CD8-positive, alpha-beta memory T cell (primary cell): ENCODE results near the gene JAK3. TPM values are rescaled to one million over a fixed set of nuclear protein-coding genes. Genes with fewer than 3 reads are reported as not detected.

Source experiments
- CTCF ChIA-PET: fragments of 350-600 bp; sonication (Branson Sonifier 250); formaldehyde crosslinking; loops from one replicate; lab custom pipeline; 2021; ENCODE audit warnings: antibody characterized with exemption; lab: Charles Lee
- POLR2A ChIA-PET: fragments of 350-600 bp; sonication (Branson Sonifier 250); formaldehyde crosslinking; loops from one replicate; lab custom pipeline; 2021; ENCODE audit warnings: antibody characterized with exemption; lab: Charles Lee
- DNase-seq, 5 donors: peaks; one replicate each; pipeline versions ENCODE4 v3.0.0 to v3.0.0-alpha.2; 2020 to 2022; ENCODE audit warnings: mixed read lengths in 1 of 5
- H3K27ac ChIP-seq: one replicate; pipeline ENCODE4 v1.7.0; 2013; ENCODE audit warnings: low read depth, mild to moderate bottlenecking, low read length, moderate library complexity
- H3K27me3 ChIP-seq: 2 replicates; pipeline ENCODE4 v1.7.0; 2013; ENCODE audit warnings: low read length, mild to moderate bottlenecking; ENCODE audit not compliant: insufficient read depth, poor library complexity, severe bottlenecking
- H3K36me3 ChIP-seq: 2 replicates; pipeline ENCODE4 v1.7.0; 2013; ENCODE audit warnings: mild to moderate bottlenecking, low read length, moderate library complexity; ENCODE audit not compliant: insufficient read depth
- H3K4me1 ChIP-seq: 2 replicates; pipeline ENCODE4 v1.7.0; 2013; ENCODE audit warnings: mild to moderate bottlenecking, low read length, moderate library complexity; ENCODE audit not compliant: insufficient read depth
- H3K4me3 ChIP-seq: 2 replicates; pipeline ENCODE4 v1.7.0; 2013; ENCODE audit warnings: mild to moderate bottlenecking, low read length
- H3K9me3 ChIP-seq: 2 replicates; pipeline ENCODE4 v1.7.0; 2013; ENCODE audit warnings: mild to moderate bottlenecking, low read length
- H3K27ac Mint-ChIP-seq, 8 donors: one replicate each; pipeline ENCODE4 v1.8.0; 2020 to 2021; ENCODE audit warnings: mixed read lengths in 8 of 8, mild to moderate bottlenecking in 6 of 8, inconsistent platforms in 3 of 8, moderate library complexity in 3 of 8
- H3K27me3 Mint-ChIP-seq, 2 donors: one replicate each; pipeline ENCODE4 v1.8.0; 2020 to 2021; ENCODE audit warnings: mixed read lengths in 2 of 2, mild to moderate bottlenecking in 1 of 2, moderate library complexity in 1 of 2
- H3K36me3 Mint-ChIP-seq, 3 donors: one replicate each; pipeline ENCODE4 v1.8.0; 2020 to 2021; ENCODE audit warnings: mixed read lengths in 3 of 3, inconsistent platforms in 1 of 3, mild to moderate bottlenecking in 1 of 3
- H3K4me1 Mint-ChIP-seq, 3 donors: one replicate each; pipeline ENCODE4 v1.8.0; 2020 to 2021; ENCODE audit warnings: mixed read lengths in 3 of 3, inconsistent platforms in 1 of 3, mild to moderate bottlenecking in 1 of 3
- H3K4me3 Mint-ChIP-seq, 7 donors: one replicate each; pipeline ENCODE4 v1.8.0; 2020 to 2021; ENCODE audit warnings: mixed read lengths in 7 of 7, mild to moderate bottlenecking in 6 of 7, moderate library complexity in 4 of 7, inconsistent platforms in 2 of 7
- H3K9me3 Mint-ChIP-seq, 5 donors: one replicate each; pipeline ENCODE4 v1.8.0; 2020 to 2022; ENCODE audit warnings: mixed read lengths in 5 of 5, mild to moderate bottlenecking in 3 of 5, moderate library complexity in 2 of 5, inconsistent platforms in 1 of 5
- polyA plus RNA-seq: library from polyadenylated mRNA; unstranded; fragments of 300-500 nt; fragmentation: Illumina TruSeq; gene quantifications from one replicate; pipeline ENCODE4 v1.2.3, GENCODE V29; 2021
- total RNA-seq, 2 experiments: library from RNA; stranded (reverse); gene quantifications; one replicate each; pipeline ENCODE4 v1.2.3, GENCODE V29; 2021

JAK3 gene
- total and polyA plus RNA-seq, 3 experiments from 2014 or later = 84.0 to 125 (median 119) TPM

GRCh38 chr19:17824339-17824738 is 23.4 kb downstream of the JAK3 start:
- no peak overlapping the region for H3K4me3 Mint-ChIP-seq
- ChIA-PET CTCF (no interaction called here), POLR2A (no interaction called here)
- Histone ChIP-seq H3K27ac (no peak overlapping the region), H3K36me3 (peaks cover 2% of the 10 kb centered on the region), H3K27me3 (no peaks in the 10 kb centered on the region), H3K9me3 (no peaks in the 10 kb centered on the region), H3K4me3 (no peak overlapping the region), H3K4me1 (no peaks in the 10 kb centered on the region)
- H3K9me3 Mint-ChIP-seq = no peaks in the 10 kb centered on the region
- H3K36me3 Mint-ChIP-seq = peaks cover 0 to 26% (median 4%) of the 10 kb centered on the region in 3 donors
- peaks cover 0 to 4% (median 0%) of the 10 kb centered on the region in 3 donors for H3K4me1 Mint-ChIP-seq
- peaks cover 0 to 2% of the 10 kb centered on the region in 2 donors for H3K27me3 Mint-ChIP-seq
- DNase-seq = no peak
- peak overlapping the region in 3 of 8 donors; percentile 13 to 70 (median 51) for H3K27ac Mint-ChIP-seq

DNA sequence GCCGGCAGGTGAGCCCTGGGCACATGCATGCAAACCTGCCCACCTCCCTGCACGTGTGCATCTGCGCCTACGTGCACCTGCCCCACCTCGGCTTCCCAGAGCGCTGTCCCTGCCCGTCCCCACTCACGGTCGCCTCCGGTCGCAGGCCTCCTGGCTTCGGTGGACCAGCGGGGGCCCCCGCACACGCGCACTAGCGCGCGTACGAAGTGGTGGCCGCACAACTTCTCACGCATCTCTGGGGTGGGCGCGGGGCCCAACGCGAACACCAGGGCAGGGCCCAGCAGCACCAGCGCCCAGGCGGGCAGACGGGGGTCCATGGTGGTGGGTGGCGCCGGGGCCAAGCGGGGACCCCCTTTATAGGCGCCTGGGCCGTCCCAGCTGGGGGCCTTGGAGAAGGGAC is 26.6 kb downstream of the JAK3 start, which contains the start of gene INSL3:
TSS of gene INSL3 (minus strand) at position 330 of the 400 bp plus-strand sequence. CDS start at position 317, 13 bp downstream.
- Mint-ChIP-seq H3K4me1 (no peaks in the 10 kb centered on the region), H3K9me3 (no peaks in the 10 kb centered on the region), H3K36me3 (peaks cover 0 to 6% (median 0%) of the 10 kb centered on the region in 3 donors), H3K27me3 (peaks cover 0 to 2% of the 10 kb centered on the region in 2 donors), H3K27ac (no peak within 1 kb of the TSS), H3K4me3 (peak within 1 kb of the TSS in 1 of 7 donors; percentile 61)
- ChIA-PET CTCF (no interaction called here), POLR2A (no interaction called here)
- H3K36me3 ChIP-seq = no peaks in the 10 kb centered on the region
- H3K27ac ChIP-seq = no peak within 1 kb of the TSS
- H3K27me3 ChIP-seq = no peaks in the 10 kb centered on the region
- H3K4me3 ChIP-seq = no peak within 1 kb of the TSS
- no peaks in the 10 kb centered on the region for H3K9me3 ChIP-seq
- DNase-seq = no peak
- H3K4me1 ChIP-seq = no peaks in the 10 kb centered on the region

DNA sequence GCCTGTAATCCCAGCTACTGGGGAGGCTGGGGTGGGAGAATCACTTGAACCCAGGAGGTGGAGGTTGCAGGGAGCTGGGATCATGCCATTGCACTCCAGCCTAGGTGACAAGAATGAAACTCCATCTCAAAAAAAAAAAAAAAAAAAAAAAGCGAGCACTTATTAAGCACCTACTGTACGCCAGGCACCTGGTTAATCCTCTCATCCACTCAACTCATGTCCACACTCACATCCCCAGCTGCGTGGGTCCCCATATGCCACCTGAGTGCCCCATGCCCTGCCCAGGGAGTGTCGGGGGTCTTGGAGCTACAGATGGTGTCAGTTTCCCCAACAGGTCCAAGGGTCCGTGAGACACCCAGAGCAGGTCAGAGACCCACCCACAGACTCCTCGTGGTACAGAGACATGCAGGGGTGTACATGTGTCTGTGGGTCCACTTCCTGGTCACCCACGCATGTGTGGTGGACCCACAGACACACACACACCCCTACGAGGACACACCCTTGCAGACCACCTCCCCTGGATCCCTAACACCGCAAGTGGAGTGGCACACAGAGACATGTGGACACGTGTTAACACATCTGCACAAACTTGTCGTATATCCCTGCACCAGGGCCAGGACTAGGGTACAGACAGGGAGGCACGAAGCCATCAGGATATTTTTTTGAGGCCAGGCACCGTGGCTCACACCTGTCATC is 30.0 kb downstream of the JAK3 start:
- no peaks in the 10 kb centered on the region for H3K27me3 Mint-ChIP-seq
- H3K27me3 ChIP-seq = no peaks in the 10 kb centered on the region
- no peak overlapping the region for H3K4me3 Mint-ChIP-seq
- no peaks in the 10 kb centered on the region for H3K9me3 ChIP-seq
- no peaks in the 10 kb centered on the region for H3K4me1 Mint-ChIP-seq
- no peak for DNase-seq
- no peaks in the 10 kb centered on the region for H3K4me1 ChIP-seq
- CTCF ChIA-PET = interaction anchor here (0.7 kb wide), 1 partner anchor 230 kb away, joined by 3 read pairs; no protein-coding TSS in a partner anchor
- POLR2A ChIA-PET = interaction anchor here (0.7 kb wide), 1 partner anchor 1426 kb away, joined by 3 read pairs; no protein-coding TSS in a partner anchor
- peak overlapping the region in 2 of 8 donors; percentile 41 to 89 for H3K27ac Mint-ChIP-seq
- no peak overlapping the region for H3K27ac ChIP-seq
- no peak overlapping the region for H3K4me3 ChIP-seq
- no peaks in the 10 kb centered on the region for H3K36me3 ChIP-seq
- H3K9me3 Mint-ChIP-seq = no peaks in the 10 kb centered on the region
- H3K36me3 Mint-ChIP-seq = no peaks in the 10 kb centered on the region

- POLR2A ChIA-PET = no interaction called here
- Mint-ChIP-seq H3K4me3 (no peak overlapping the region), H3K27me3 (peaks cover 2 to 5% of the 10 kb centered on the region in 2 donors), H3K9me3 (no peaks in the 10 kb centered on the region), H3K4me1 (peaks cover 4 to 11% (median 9%) of the 10 kb centered on the region in 3 donors), H3K27ac (peak overlapping the region in 1 of 8 donors; percentile 36), H3K36me3 (no peaks in the 10 kb centered on the region)
- peaks cover 11% of the 10 kb centered on the region for H3K4me1 ChIP-seq
- H3K27me3 ChIP-seq = peaks cover 3% of the 10 kb centered on the region
- no peak for DNase-seq
- H3K9me3 ChIP-seq = no peaks in the 10 kb centered on the region
- no peaks in the 10 kb centered on the region for H3K36me3 ChIP-seq
- no peak overlapping the region for H3K4me3 ChIP-seq
- CTCF ChIA-PET = no interaction called here
- no peak overlapping the region for H3K27ac ChIP-seq
Measured at GRCh38 chr19:17812099-17812498, 35.7 kb downstream of the JAK3 start.

DNA sequence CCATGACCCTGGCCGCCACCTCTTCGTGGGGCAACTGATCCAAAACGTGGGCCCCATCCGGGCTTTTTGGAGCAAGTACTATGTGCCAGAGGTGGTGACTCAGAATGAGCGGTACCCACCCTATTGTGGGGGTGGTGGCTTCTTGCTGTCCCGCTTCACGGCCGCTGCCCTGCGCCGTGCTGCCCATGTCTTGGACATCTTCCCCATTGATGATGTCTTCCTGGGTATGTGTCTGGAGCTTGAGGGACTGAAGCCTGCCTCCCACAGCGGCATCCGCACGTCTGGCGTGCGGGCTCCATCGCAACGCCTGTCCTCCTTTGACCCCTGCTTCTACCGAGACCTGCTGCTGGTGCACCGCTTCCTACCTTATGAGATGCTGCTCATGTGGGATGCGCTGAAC is 36.1 kb downstream of the JAK3 start:
- peaks cover 4 to 12% (median 11%) of the 10 kb centered on the region in 3 donors for H3K4me1 Mint-ChIP-seq
- POLR2A ChIA-PET = no interaction called here
- H3K36me3 Mint-ChIP-seq = no peaks in the 10 kb centered on the region
- no peak overlapping the region for H3K4me3 Mint-ChIP-seq
- DNase-seq = no peak
- Histone ChIP-seq H3K9me3 (no peaks in the 10 kb centered on the region), H3K27ac (no peak overlapping the region), H3K27me3 (peaks cover 3% of the 10 kb centered on the region), H3K36me3 (no peaks in the 10 kb centered on the region), H3K4me1 (peaks cover 11% of the 10 kb centered on the region), H3K4me3 (no peak overlapping the region)
- H3K27ac Mint-ChIP-seq = peak overlapping the region in 1 of 8 donors; percentile 36
- CTCF ChIA-PET = no interaction called here
- H3K27me3 Mint-ChIP-seq = peaks cover 2 to 5% of the 10 kb centered on the region in 2 donors
- no peaks in the 10 kb centered on the region for H3K9me3 Mint-ChIP-seq

- ChIA-PET POLR2A (no interaction called here), CTCF (no interaction called here)
- DNase-seq = no peak
- Histone ChIP-seq H3K9me3 (no peaks in the 10 kb centered on the region), H3K4me1 (peaks cover 11% of the 10 kb centered on the region), H3K4me3 (no peak overlapping the region), H3K27ac (no peak overlapping the region), H3K27me3 (peaks cover 3% of the 10 kb centered on the region), H3K36me3 (no peaks in the 10 kb centered on the region)
- Mint-ChIP-seq H3K4me1 (peaks cover 4 to 12% (median 11%) of the 10 kb centered on the region in 3 donors), H3K27me3 (peaks cover 2 to 5% of the 10 kb centered on the region in 2 donors), H3K36me3 (no peaks in the 10 kb centered on the region), H3K27ac (no peak overlapping the region), H3K9me3 (no peaks in the 10 kb centered on the region), H3K4me3 (no peak overlapping the region)
Measured at GRCh38 chr19:17811103-17811502, 36.7 kb downstream of the JAK3 start.

DNA sequence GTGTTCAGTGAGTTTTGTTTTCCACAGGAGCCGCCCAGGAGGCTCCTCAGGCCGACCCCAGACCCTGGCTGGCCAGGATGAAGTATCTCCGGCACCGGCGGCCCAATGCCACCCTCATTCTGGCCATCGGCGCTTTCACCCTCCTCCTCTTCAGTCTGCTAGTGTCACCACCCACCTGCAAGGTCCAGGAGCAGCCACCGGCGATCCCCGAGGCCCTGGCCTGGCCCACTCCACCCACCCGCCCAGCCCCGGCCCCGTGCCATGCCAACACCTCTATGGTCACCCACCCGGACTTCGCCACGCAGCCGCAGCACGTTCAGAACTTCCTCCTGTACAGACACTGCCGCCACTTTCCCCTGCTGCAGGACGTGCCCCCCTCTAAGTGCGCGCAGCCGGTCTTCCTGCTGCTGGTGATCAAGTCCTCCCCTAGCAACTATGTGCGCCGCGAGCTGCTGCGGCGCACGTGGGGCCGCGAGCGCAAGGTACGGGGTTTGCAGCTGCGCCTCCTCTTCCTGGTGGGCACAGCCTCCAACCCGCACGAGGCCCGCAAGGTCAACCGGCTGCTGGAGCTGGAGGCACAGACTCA is 40.0 kb downstream of the JAK3 start:
- H3K27ac ChIP-seq = no peak overlapping the region
- ChIA-PET POLR2A (interaction anchor here (0.9 kb wide), 1 partner anchor 52 kb away, joined by 3 read pairs; the partner anchor contains the start of gene RPL18A), CTCF (no interaction called here)
- H3K4me3 ChIP-seq = no peak overlapping the region
- H3K36me3 ChIP-seq = no peaks in the 10 kb centered on the region
- peaks cover 20 to 36% (median 33%) of the 10 kb centered on the region in 3 donors for H3K4me1 Mint-ChIP-seq
- no peaks in the 10 kb centered on the region for H3K36me3 Mint-ChIP-seq
- H3K27me3 Mint-ChIP-seq = peaks cover 5% of the 10 kb centered on the region in 2 donors
- H3K9me3 Mint-ChIP-seq = no peaks in the 10 kb centered on the region
- peak overlapping the region in 3 of 8 donors; percentile 43 to 83 (median 65) for H3K27ac Mint-ChIP-seq
- H3K27me3 ChIP-seq = peaks cover 3% of the 10 kb centered on the region
- H3K4me1 ChIP-seq = peaks cover 24% of the 10 kb centered on the region
- peak in 3 of 5 donors; percentile 14 to 53 (median 50) for DNase-seq
- no peaks in the 10 kb centered on the region for H3K9me3 ChIP-seq
- peak overlapping the region in 6 of 7 donors; percentile 43 to 91 (median 75) for H3K4me3 Mint-ChIP-seq

DNA sequence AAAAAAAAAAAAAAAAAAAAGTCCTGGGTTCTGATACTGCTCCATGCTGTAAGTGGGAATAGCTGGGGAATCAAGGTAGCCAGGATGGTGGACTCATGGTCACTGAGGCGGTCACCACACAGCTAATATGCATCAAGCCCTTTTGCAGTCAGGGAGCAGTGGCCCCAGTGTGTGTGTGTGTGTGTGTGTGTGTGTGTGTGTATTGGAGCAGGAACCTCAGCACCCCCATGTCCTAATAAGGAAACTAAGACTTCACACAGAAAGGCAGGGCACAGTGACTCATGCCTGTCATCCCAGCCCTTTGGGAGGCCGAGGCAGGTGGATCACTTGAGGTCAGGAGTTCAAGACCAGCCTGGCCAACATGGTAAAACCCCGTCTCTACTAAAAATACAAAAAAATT is 40.8 kb downstream of the JAK3 start:
- Histone ChIP-seq H3K4me1 (peaks cover 33% of the 10 kb centered on the region), H3K27ac (no peak overlapping the region), H3K9me3 (no peaks in the 10 kb centered on the region), H3K36me3 (no peaks in the 10 kb centered on the region), H3K4me3 (no peak overlapping the region), H3K27me3 (peaks cover 3% of the 10 kb centered on the region)
- Mint-ChIP-seq H3K4me3 (peak overlapping the region in 2 of 7 donors; percentile 24 to 85), H3K9me3 (no peaks in the 10 kb centered on the region), H3K36me3 (no peaks in the 10 kb centered on the region), H3K27me3 (peaks cover 5% of the 10 kb centered on the region in 2 donors), H3K27ac (no peak overlapping the region), H3K4me1 (peaks cover 25 to 42% (median 40%) of the 10 kb centered on the region in 3 donors)
- POLR2A ChIA-PET = interaction anchor here (0.7 kb wide), 1 partner anchor 232 kb away, joined by 4 read pairs; no protein-coding TSS in a partner anchor
- CTCF ChIA-PET = no interaction called here
- DNase-seq = no peak
